Thymus (tissue), 11 donors: ENCODE data around the gene SETBP1. TPM values are rescaled to one million over a fixed set of nuclear protein-coding genes. Genes with fewer than 3 reads are reported as not detected.

Experiments used
- DNase-seq, 9 donors: peaks; one replicate each; pipeline ENCODE4 v3.0.0-alpha.2; 2013; ENCODE audit warnings: low spot score in 9 of 9, low read depth in 6 of 9, missing footprints in 1 of 9
- H3K27ac ChIP-seq, 2 donors: one replicate each; pipeline ENCODE4 v1.5.1; 2013; ENCODE audit warnings: control low read depth in 1 of 2, low read depth in 1 of 2, low read length in 1 of 2, mild to moderate bottlenecking in 1 of 2, moderate library complexity in 1 of 2
- H3K27me3 ChIP-seq, 2 donors: one replicate each; pipeline ENCODE4 v1.5.1; 2013; ENCODE audit warnings: low read length in 1 of 2; ENCODE audit not compliant: control insufficient read depth in 2 of 2, insufficient read depth in 1 of 2
- H3K36me3 ChIP-seq, 2 donors: one replicate each; pipeline ENCODE4 v1.5.1; 2013; ENCODE audit warnings: low read length in 1 of 2, mild to moderate bottlenecking in 1 of 2, moderate library complexity in 1 of 2; ENCODE audit not compliant: control insufficient read depth in 2 of 2, insufficient read depth in 2 of 2
- H3K4me1 ChIP-seq, 2 donors: one replicate each; pipeline ENCODE4 v1.5.1; 2013; ENCODE audit warnings: low read length in 2 of 2; ENCODE audit not compliant: control insufficient read depth in 2 of 2, insufficient read depth in 2 of 2
- H3K4me3 ChIP-seq, 2 donors: one replicate each; pipeline ENCODE4 v1.5.1; 2013; ENCODE audit warnings: low read length in 2 of 2, control low read depth in 1 of 2, mild to moderate bottlenecking in 1 of 2
- H3K9me3 ChIP-seq, 2 donors: one replicate each; pipeline ENCODE4 v1.5.1; 2013; ENCODE audit warnings: low read length in 1 of 2, mild to moderate bottlenecking in 1 of 2; ENCODE audit not compliant: control insufficient read depth in 2 of 2, insufficient read depth in 1 of 2
- WGBS: extraction: QIAGEN DNeasy Blood & Tissue Kit; methylation state at CpG from one replicate; pipeline ENCODE4 v1.1.7; 2013; 5-methylcytosine and 5-hydroxymethylcytosine counted together
- polyA plus RNA-seq: library from polyadenylated mRNA; stranded (reverse); fragments of 200-250 nt; gene quantifications from one replicate; pipeline ENCODE4 v1.2.3, GENCODE V29; 2013
- total RNA-seq: library from RNA; stranded (reverse); fragments of 120-200 nt; gene quantifications from one replicate; pipeline ENCODE4 v1.2.4, GENCODE V29; 2013
- donor health status: healthy.

SETBP1 gene
- total and polyA plus RNA-seq, 2 donors: 3.3 to 8.5 TPM

GRCh38 chr18:44914028-44914427, 233.3 kb downstream of the SETBP1 start:
- Histone ChIP-seq H3K27me3 (no peaks in the 10 kb centered on the region), H3K4me1 (peaks cover 3 to 4% of the 10 kb centered on the region in 2 donors), H3K9me3 (no peaks in the 10 kb centered on the region), H3K36me3 (no peaks in the 10 kb centered on the region), H3K27ac (no peak overlapping the region), H3K4me3 (no peak overlapping the region)
- WGBS: 97% methylated on average over 5 of the region's 5 CpGs
- no peak for DNase-seq

- Histone ChIP-seq H3K4me1 (peaks cover 0 to 3% of the 10 kb centered on the region in 2 donors), H3K36me3 (no peaks in the 10 kb centered on the region), H3K4me3 (no peak overlapping the region), H3K9me3 (no peaks in the 10 kb centered on the region), H3K27me3 (no peaks in the 10 kb centered on the region), H3K27ac (no peak overlapping the region)
- DNase-seq: no peak
- 96% methylated on average over 2 of the region's 2 CpGs for WGBS
These were observed 234.5 kb downstream of the SETBP1 start for GRCh38 chr18:44915213-44915612.

- H3K27ac ChIP-seq: no peak overlapping the region
- no peak for DNase-seq
- no peak overlapping the region for H3K4me3 ChIP-seq
- peaks cover 0 to 3% of the 10 kb centered on the region in 2 donors for H3K4me1 ChIP-seq
- 90% methylated on average over 2 of the region's 2 CpGs for WGBS
- H3K27me3 ChIP-seq: no peaks in the 10 kb centered on the region
- H3K9me3 ChIP-seq: no peaks in the 10 kb centered on the region
- H3K36me3 ChIP-seq: no peaks in the 10 kb centered on the region
These were observed 235.0 kb downstream of the SETBP1 start for GRCh38 chr18:44915661-44916060.

GRCh38 chr18:44916429-44917207, 235.9 kb downstream of the SETBP1 start:
- H3K9me3 ChIP-seq: no peaks in the 10 kb centered on the region
- H3K27ac ChIP-seq: no peak overlapping the region
- no peak overlapping the region for H3K4me3 ChIP-seq
- no peaks in the 10 kb centered on the region for H3K27me3 ChIP-seq
- H3K36me3 ChIP-seq: no peaks in the 10 kb centered on the region
- peaks cover 0 to 3% of the 10 kb centered on the region in 2 donors for H3K4me1 ChIP-seq
- 94% methylated on average over 4 of the region's 4 CpGs for WGBS
- no peak for DNase-seq

- 92% methylated on average over 10 of the region's 10 CpGs for WGBS
- H3K36me3 ChIP-seq: no peaks in the 10 kb centered on the region
- H3K4me3 ChIP-seq: no peak overlapping the region
- H3K27me3 ChIP-seq: no peaks in the 10 kb centered on the region
- H3K9me3 ChIP-seq: no peaks in the 10 kb centered on the region
- peaks cover 0 to 2% of the 10 kb centered on the region in 2 donors for H3K4me1 ChIP-seq
- H3K27ac ChIP-seq: no peak overlapping the region
- no peak for DNase-seq
These were observed 236.8 kb downstream of the SETBP1 start for GRCh38 chr18:44917216-44918141.

- no peaks in the 10 kb centered on the region for H3K36me3 ChIP-seq
- WGBS: 98% methylated on average over 4 of the region's 4 CpGs
- H3K9me3 ChIP-seq: no peaks in the 10 kb centered on the region
- no peak for DNase-seq
- H3K4me3 ChIP-seq: no peak overlapping the region
- no peak overlapping the region for H3K27ac ChIP-seq
- H3K4me1 ChIP-seq: no peaks in the 10 kb centered on the region
- H3K27me3 ChIP-seq: no peaks in the 10 kb centered on the region
These were observed 237.4 kb downstream of the SETBP1 start for GRCh38 chr18:44918142-44918476.

- DNase-seq: no peak
- WGBS: 96% methylated on average over 4 of the region's 4 CpGs
- no peaks in the 10 kb centered on the region for H3K4me1 ChIP-seq
- H3K27ac ChIP-seq: no peak overlapping the region
- H3K4me3 ChIP-seq: no peak overlapping the region
- no peaks in the 10 kb centered on the region for H3K9me3 ChIP-seq
- H3K27me3 ChIP-seq: no peaks in the 10 kb centered on the region
- no peaks in the 10 kb centered on the region for H3K36me3 ChIP-seq
These were observed 239.8 kb downstream of the SETBP1 start for GRCh38 chr18:44920441-44920840.

- Histone ChIP-seq H3K27me3 (no peaks in the 10 kb centered on the region), H3K36me3 (no peaks in the 10 kb centered on the region), H3K27ac (no peak overlapping the region), H3K4me3 (no peak overlapping the region), H3K4me1 (no peaks in the 10 kb centered on the region), H3K9me3 (no peaks in the 10 kb centered on the region)
- 99% methylated on average over 3 of the region's 3 CpGs for WGBS
- no peak for DNase-seq
These were observed 241.3 kb downstream of the SETBP1 start for GRCh38 chr18:44921974-44922373.

- DNase-seq: no peak
- Histone ChIP-seq H3K9me3 (no peaks in the 10 kb centered on the region), H3K4me3 (no peak overlapping the region), H3K27ac (no peak overlapping the region), H3K36me3 (no peaks in the 10 kb centered on the region), H3K27me3 (no peaks in the 10 kb centered on the region), H3K4me1 (no peaks in the 10 kb centered on the region)
- 98% methylated on average over 2 of the region's 2 CpGs for WGBS
These were observed 242.3 kb downstream of the SETBP1 start for GRCh38 chr18:44922968-44923367.
